IPS-11a (cell line): ENCODE data around the gene GPR35.

Source experiments
- H3K4me3 ChIP-seq: one replicate; pipeline ENCODE4 v1.5.1; 2013; ENCODE audit warnings: low read depth, low read length, control low read depth

The GPR35 gene

DNA sequence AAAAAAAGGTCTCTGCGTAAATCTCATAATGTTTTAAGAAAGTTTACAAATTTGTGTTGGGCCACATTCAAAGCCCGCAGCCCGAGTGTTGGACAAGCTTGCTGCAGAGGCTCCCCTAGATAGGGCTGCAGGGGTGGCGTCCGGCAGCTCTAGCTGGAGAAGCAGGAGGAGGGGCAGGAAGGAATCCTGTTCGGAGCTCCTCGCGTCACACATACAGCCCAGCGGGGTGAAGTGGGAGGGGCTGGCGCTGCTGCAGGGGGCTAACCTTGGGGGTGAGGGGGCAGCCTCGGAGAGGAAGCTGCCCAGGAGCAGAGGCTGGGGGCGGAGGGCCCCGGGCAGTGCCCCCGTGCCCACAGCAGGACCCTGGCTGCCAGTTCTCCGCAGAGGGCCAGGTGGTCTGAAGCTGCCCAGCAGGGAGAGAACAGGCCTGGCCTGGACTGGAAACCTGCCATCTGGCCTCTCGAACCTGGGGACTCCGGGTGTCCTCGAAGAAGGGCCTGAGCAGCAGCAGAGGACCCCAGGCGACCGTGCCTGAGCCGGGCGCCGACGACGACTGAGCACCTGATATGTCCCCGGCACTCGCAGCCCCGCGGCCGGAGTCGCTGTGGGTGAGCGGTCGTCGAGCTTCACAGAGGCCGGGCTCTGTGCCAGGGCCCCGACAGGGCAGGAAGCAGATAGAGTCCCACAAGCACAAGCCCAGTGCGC is 2.6 kb upstream of the GPR35 start:
- H3K4me3 ChIP-seq, result no peak overlapping the region

GRCh38 chr2:240623531-240624010 is 1.7 kb upstream of the GPR35 start:
- H3K4me3 ChIP-seq, result no peak overlapping the region

DNA sequence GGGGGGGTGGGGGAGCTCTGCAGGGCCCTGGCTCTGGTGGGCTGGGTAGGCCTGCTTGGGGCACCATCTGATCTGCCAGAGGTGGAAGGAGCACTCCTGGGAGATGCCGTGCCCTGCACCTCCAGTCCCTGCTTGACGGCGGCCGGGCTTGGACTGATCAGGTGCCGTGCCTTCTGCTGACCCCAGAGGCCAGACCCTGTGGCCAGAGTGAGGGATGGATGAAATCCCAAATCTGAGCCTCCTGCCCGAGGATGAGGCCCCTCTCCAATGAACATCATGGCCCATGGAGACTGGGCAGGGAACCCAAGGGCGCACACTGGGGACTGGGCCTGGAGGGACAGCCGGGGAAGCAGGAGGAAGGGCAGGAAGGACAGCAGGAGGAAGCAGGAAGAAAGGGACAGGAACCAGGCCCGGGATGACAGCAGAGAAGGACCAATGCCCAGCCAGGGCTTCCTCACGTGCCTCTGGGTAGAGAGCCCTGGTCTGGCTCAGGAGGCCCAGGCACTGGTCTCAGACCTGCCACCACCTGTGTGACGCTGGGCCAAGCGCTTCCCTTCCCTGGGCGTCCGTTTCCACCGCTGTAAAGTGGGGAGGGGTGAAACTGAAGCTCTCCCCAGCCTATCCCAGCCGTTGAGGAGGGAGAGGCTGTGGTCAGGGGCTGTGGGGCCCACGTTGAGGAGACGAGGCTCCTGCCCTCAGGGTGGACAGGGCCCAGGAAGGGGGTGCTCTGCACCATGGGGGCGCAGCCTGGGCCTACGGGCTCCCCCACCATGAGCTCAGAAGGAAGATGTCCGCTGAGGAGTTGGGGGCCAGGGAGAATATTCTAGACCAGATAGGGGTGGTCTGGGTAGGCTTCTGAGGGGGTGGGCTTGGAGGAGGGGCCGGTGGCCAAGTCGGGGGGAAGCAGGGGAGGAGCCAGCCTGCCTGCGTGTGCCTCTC is 1.0 kb upstream of the GPR35 start:
- H3K4me3 ChIP-seq, result no peak overlapping the region

DNA sequence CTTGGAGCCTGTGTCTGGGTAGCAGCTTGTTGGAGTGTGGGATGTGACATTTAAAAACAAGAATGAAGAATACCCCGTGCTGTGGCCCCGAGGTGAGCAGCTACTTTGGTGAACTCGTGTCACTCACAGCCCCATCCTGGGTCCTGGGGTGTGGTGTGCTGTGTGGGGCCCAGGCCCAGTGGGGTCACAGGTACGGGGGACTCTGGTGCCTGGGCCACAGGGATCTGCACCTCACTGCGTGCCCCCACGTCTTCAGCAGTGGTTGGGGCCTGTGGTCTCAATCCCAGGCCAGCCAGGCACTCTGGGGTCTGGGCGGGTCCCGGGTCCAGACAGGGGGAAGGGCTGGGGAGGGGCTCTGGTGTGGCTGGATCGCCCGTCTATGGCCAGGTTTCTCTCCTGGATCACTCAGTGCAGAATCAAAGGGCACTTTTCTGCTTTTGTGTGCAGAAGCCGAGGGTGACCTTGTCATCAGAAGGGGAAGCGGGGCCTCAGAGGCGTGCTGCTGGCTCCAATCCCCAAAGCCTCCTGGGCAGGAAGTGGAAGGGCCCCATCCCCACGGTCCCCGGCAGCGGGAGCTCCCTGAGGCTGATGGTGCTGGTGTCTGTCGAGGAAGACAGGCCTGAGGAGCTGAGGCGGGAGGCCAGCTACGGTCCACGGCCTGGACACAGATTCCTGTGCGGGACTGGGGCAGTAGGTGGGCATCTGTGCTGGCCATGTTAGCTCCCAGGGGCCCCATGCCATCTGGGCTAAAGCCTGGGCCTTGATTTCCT is 1.4 kb downstream of the GPR35 start:
- no peak overlapping the region for H3K4me3 ChIP-seq

- no peak overlapping the region for H3K4me3 ChIP-seq
Observed at GRCh38 chr2:240627736-240628506, 2.6 kb downstream of the GPR35 start.

DNA sequence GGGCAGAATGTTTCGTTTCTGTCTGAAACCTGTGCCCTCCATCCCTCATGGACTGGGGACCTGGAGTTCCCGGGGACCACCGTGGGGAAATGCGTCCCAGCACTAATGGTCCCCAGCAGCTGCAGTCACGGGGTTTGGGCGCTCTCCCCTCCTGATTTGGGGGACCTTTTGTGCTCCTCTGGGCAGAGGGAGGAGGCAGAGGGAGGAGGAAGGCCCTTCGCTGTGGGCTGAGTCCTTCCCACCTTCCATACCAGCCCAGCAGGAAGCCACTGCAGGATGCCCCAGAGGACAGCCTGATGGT is 3.2 kb downstream of the GPR35 start:
- H3K4me3 ChIP-seq, result no peak overlapping the region

GRCh38 chr2:240628808-240629618 is 3.7 kb downstream of the GPR35 start:
- no peak overlapping the region for H3K4me3 ChIP-seq

DNA sequence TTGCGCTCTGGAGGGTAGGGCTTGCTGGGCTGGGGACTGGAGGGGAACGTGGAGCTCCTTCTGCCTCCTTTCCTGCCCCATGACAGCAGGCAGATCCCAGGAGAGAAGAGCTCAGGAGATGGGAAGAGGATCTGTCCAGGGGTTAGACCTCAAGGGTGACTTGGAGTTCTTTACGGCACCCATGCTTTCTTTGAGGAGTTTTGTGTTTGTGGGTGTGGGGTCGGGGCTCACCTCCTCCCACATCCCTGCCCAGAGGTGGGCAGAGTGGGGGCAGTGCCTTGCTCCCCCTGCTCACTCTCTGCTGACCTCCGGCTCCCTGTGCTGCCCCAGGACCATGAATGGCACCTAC is 4.3 kb downstream of the GPR35 start:
- H3K4me3 ChIP-seq, result no peak overlapping the region

DNA sequence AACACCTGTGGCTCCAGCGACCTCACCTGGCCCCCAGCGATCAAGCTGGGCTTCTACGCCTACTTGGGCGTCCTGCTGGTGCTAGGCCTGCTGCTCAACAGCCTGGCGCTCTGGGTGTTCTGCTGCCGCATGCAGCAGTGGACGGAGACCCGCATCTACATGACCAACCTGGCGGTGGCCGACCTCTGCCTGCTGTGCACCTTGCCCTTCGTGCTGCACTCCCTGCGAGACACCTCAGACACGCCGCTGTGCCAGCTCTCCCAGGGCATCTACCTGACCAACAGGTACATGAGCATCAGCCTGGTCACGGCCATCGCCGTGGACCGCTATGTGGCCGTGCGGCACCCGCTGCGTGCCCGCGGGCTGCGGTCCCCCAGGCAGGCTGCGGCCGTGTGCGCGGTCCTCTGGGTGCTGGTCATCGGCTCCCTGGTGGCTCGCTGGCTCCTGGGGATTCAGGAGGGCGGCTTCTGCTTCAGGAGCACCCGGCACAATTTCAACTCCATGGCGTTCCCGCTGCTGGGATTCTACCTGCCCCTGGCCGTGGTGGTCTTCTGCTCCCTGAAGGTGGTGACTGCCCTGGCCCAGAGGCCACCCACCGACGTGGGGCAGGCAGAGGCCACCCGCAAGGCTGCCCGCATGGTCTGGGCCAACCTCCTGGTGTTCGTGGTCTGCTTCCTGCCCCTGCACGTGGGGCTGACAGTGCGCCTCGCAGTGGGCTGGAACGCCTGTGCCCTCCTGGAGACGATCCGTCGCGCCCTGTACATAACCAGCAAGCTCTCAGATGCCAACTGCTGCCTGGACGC is 4.9 kb downstream of the GPR35 start:
- H3K4me3 ChIP-seq, result no peak overlapping the region

DNA sequence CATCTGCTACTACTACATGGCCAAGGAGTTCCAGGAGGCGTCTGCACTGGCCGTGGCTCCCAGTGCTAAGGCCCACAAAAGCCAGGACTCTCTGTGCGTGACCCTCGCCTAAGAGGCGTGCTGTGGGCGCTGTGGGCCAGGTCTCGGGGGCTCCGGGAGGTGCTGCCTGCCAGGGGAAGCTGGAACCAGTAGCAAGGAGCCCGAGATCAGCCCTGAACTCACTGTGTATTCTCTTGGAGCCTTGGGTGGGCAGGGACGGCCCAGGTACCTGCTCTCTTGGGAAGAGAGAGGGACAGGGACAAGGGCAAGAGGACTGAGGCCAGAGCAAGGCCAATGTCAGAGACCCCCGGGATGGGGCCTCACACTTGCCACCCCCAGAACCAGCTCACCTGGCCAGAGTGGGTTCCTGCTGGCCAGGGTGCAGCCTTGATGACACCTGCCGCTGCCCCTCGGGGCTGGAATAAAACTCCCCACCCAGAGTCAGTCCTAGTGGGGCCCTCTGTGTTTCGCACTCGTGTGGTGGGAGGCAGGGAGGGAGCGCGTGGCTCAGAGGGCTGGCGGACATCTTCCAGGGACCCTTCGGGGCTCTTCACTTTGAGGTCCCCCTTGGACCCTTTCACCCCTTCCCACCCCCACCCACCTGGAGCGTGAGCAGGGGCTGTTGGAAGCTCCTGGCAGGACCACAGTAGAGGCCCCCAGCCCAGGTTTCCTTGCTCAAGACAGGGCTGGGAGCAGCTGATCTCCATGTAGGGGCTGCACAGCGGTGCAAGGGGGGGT is 5.7 kb downstream of the GPR35 start:
- H3K4me3 ChIP-seq, result no peak overlapping the region

DNA sequence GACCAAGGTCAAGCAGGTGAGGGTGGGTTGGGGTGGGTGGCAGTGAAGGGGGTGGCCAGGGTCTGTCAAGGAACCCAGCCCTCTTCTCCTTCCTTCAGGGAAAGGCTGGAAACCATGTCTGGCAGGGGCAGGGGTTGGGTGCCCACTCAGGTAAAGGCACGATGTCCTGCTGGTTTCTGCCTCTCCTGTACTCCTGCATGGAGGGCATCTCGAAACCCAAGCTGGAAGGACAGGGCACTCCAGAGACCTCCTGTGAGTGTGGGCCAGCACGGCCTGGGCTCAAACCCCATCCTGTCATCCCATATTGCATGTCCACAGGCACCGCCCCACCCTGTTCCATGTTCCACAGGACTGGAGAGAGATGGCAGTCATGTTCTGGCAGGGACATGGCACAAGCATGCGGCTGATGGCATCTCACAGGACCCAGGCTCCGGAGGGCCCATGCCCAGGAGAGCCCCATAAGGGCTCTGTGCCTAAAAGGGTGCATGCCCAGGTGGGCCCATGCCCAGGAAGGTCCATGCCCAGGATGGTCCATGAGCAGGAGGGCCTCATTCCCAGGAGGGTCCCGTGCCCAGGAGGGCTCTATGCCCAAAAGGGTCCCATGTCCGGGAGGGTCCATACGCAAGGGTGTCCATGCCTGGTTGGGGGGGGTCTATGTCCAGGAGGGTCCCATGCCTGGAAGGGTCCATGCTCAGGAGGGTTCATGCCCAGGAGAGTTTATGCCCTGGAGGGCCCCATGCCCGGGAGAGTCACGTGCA is 6.4 kb downstream of the GPR35 start:
- no peak overlapping the region for H3K4me3 ChIP-seq

DNA sequence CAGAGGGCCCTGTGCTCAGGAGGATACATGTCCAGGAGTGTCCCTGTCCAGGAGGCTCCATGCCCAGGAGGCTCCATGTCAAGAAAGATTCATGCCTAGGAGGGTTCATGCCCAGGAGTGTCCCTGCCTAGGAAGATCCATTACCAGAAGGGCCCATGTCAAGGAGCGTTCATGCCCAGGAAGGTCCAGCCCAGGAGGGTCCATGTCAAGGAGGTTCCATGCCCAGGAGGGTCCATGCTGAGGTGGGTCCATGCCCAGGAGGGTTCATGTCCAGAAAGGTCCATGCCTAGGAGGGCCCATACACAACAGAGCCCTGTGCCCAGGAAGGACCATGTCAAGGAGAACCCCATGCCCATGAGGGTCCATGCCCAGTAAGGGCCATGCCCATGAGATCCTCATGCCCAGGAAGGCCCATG is 7.0 kb downstream of the GPR35 start:
- no peak overlapping the region for H3K4me3 ChIP-seq

GRCh38 chr2:240635121-240635997 is 10.1 kb downstream of the GPR35 start:
- H3K4me3 ChIP-seq, result no peak overlapping the region

GRCh38 chr2:240635998-240636547 is 10.8 kb downstream of the GPR35 start:
- no peak overlapping the region for H3K4me3 ChIP-seq

GRCh38 chr2:240636563-240637115 is 11.4 kb downstream of the GPR35 start:
- H3K4me3 ChIP-seq, result no peak overlapping the region
